G401 (cell line): Measurements from ENCODE around the gene APH1B. TPM values are rescaled to one million over a fixed set of nuclear protein-coding genes. Genes with fewer than 3 reads are reported as not detected.
"Not testable (repeated sequence)": the region's sequence is repeated elsewhere in the genome, so short reads cannot be mapped to it uniquely, and the experiment has no call there.

Experiments
- DNase-seq: peaks from one replicate; pipeline ENCODE4 v3.0.0-alpha.2; 2015; ENCODE audit warnings: low spot score
- in situ Hi-C: cut with HindIII; loops from 2 replicates; pipeline ENCODE4 v1.10.0; 2016; ENCODE audit warnings: low sequenced_read_pairs, mixed read lengths
- total RNA-seq: library from RNA; depleted of rRNA; stranded (reverse); fragments of >200 nt; shearing (Covaris generic); gene quantifications from 2 replicates; pipeline ENCODE4 v1.2.3, GENCODE V29; 2014

APH1B gene
- total RNA-seq, 1 experiment from 2014 or later = 7.4 TPM

DNA sequence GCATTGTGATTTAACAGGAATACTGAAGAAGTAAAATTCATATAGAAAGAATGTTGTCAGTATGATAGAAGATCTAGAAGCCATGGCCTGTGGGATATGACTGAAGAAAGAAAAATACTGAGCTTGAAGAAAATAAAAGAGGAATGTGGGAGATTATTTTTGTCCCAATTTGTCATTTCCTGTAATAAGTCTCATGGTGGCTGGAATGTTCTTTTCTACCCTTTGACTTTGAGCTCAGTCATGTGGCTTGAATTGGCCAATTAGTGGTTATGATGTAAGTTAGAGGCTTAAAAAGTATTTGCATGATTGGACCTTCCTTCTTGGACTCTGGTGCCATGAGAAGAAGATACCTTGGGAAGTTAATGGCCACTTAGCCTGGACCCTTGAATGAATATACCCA, 14.1 kb downstream of the APH1B start:
- no peak for DNase-seq
- in situ Hi-C loops = no loop called here

- in situ Hi-C loops = no loop called here
- no peak for DNase-seq
Observed at GRCh38 chr15:63292241-63292640, 14.8 kb downstream of the APH1B start.

GRCh38 chr15:63292771-63293170, 15.4 kb downstream of the APH1B start:
- in situ Hi-C loops = no loop called here
- DNase-seq = no peak

DNA sequence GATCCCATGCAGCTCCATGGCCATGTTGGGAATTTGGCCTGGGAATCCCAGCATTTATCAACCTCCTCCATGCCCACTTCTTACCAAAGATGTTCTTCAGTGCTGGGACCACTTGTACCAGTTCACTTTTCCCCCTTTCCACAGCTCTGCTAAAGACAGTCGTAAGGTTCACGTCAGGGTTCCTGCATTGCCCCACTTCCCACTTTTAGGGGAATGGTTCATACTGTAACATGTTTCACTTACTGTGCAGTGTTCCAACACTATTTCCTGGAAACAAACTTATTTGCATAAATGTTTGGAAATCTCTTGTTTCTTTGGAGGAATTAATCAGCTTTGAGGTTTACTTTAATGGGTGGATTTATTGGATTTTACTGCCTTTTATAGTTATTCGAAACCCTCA, 17.0 kb downstream of the APH1B start:
- in situ Hi-C loops = no loop called here
- no peak for DNase-seq

DNA sequence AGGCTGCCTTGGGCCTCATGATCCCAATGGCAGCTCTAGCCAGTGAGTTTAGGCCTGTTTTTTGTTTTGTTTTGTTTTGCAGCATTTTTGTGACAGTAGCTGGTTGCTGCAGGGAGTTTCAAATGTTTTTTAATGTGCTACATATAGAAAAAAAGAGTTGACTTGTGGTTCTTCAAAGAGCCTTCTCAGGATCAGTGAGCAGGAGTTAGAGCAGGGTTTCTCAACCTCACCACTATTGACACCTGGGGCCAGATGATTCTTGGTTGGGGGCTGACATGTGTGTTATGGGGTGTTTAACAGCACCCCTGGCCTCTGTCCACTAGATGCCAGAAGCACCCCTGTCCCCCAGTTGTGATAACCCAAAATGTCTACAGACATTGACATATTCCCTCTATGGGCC, 17.9 kb downstream of the APH1B start:
- in situ Hi-C loops = no loop called here
- no peak for DNase-seq

DNA sequence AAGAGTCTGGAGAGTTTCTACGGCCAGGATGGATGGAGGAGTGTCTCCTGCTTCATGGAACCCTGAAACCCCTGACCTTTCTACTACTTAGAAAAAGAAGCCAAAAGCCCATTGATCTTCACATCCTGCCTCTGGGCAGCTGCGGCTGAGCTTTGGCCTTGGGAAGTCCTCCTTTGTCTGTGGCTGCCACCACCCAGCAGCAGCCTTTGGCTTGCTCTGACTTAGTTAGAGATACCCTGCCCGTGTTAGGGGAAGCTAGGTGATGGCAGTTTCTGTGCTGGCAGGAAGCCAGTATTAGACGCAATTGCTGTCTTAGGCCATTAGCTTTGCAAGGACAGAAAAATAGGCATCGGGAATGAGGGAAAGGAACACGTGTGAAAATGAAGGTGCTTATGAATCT, 18.8 kb downstream of the APH1B start:
- DNase-seq = peak; percentile 44
- in situ Hi-C loops = no loop called here

- in situ Hi-C loops = no loop called here
- DNase-seq = no peak
Observed at GRCh38 chr15:63299943-63300575, 22.7 kb downstream of the APH1B start.

DNA sequence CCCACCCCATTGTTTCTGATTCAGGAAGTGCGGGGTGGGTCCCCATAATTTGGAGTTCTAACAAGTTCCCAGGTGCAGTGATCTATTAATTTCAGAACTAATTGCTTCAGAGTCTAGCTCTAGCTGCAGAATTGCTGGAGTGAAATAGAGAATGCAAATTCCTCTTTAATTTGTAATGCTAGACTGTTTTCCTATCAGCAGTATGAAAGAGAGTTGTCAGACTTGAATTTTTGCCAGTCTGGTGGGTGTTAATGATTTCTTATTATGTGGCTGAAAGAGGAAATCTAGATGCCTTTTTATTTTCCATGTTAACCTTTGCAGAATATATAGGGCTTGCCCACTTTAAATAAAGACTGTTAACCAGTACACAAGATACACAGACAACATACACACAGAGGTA, 23.7 kb downstream of the APH1B start:
- DNase-seq = no peak
- in situ Hi-C loops = no loop called here

- in situ Hi-C loops = no loop called here
Observed at GRCh38 chr15:63305260-63305659, 27.9 kb downstream of the APH1B start.

DNA sequence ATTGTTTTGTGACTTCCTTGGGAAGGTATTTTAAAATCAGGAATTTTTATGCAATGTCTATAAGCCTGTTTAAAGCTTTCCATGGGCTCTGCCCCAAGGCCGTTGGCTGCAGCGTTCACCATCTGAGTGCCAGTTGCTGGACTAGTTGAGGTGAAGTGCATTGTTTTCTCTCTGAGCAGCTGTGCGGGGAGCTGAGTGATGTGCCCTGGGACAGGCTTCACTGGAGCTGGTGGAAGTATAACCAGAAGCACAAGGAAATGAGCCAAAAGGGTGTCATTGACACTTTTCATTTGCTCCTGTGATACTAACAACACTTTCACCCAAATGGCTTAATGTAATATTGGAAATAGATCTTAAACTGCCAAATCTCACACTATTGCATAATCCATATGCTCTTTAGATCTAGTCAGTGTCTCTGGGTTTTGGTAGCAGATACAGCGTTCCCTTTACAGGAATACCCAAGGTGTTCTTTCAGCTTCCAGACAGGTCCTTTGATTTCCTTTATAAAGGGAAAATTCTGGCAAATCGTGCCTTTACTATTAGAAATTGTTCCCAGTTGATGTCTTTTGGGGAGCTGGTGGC, 29.2 kb downstream of the APH1B start:
- in situ Hi-C loops = no loop called here
- no peak for DNase-seq

More at GRCh38 chr15:63305260-63305659, 27.9 kb downstream of the APH1B start:
- DNase-seq = no peak

DNA sequence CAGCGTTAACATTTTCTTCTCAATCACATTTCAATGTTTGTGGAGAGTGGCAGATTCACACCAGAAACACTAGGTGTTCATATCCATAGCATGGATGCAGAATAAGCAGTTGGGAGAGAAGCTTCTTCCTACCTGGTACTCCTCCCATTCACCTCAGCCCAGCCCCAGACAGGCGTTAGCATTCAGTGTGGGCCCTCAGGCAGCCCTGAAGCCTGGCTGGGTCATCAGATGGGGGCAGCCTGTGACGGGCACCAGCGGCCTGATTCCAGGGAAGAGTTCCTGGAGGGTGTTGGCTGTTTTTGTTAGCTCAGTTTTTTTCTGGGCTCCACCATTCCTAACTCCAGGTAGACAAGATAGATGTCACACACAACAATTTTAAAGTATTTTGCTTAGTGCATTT, 31.1 kb downstream of the APH1B start:
- in situ Hi-C loops = no loop called here
- DNase-seq = no peak

- in situ Hi-C loops = no loop called here
- no peak for DNase-seq
Observed at GRCh38 chr15:63308947-63309346, 31.5 kb downstream of the APH1B start.

- in situ Hi-C loops = no loop called here
- no peak for DNase-seq
Observed at GRCh38 chr15:63310646-63311045, 33.2 kb downstream of the APH1B start.

- DNase-seq = no peak
- in situ Hi-C loops = no loop called here
Observed at GRCh38 chr15:63312286-63312685, 34.9 kb downstream of the APH1B start.

DNA sequence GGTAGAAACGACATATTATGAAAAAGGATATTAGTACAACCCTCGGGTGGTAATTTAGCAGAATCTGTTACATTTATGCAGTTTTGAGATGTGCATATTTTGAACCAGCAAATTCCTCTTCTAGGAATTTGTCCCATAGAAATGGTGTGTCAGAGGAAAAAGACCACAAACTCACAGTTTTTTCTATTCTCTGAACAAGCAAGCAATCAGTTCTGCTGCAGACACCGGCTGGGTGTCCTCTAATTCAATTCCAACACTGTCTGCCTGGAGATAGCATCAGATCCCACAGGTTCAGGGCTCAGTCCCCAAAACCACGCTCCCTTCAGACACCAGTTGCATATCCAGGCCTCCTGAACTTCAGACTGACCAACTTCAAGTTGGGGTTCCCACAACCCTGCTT, 36.4 kb downstream of the APH1B start:
- in situ Hi-C loops = no loop called here
- no peak for DNase-seq

GRCh38 chr15:63314409-63314808, 37.0 kb downstream of the APH1B start:
- no peak for DNase-seq

DNA sequence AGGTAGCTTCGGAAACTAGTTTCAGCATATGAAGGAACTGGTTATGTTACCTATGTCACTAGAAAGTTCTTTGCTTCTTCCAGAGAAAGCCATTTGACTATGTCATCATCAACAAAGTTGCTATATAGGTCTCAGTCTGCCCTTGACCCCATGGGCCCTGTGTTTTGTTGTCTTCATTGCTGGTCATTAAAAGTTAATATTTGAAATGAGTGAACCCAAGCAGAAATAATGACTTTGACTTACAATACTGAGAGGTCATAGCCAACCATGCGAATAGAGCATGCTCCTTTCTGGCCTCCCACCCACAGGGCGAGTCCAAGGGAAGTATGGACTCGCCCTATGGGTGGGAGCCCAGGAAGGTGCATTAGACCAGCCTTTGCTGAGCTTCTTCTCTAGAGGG, 40.9 kb downstream of the APH1B start:
- in situ Hi-C loops = no loop called here
- DNase-seq = no peak

More at GRCh38 chr15:63314409-63314808, 37.0 kb downstream of the APH1B start:
- in situ Hi-C loops = no loop called here

DNA sequence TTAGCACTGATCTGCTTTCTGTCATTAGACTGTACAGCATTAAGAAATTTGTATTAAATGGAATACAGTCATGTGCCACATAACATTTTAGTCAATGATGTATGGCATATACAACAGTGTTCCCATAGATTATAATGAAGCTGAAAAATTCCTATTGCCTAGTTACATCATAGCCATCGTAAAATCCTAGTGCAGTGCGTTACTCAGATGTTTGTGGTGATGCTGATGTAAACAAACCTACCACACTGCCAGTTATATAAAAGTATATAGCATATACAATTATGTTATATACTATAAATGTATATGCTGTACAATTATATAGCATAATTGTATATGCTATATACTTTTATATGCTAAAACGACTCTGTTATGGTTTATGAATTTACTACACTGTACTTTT, 41.7 kb downstream of the APH1B start:
- in situ Hi-C loops = no loop called here
- DNase-seq = no peak

- DNase-seq, in situ Hi-C loops: not testable (repeated sequence)
Observed at GRCh38 chr15:63320446-63320845, 43.0 kb downstream of the APH1B start.

GRCh38 chr15:63320981-63321380, 43.6 kb downstream of the APH1B start:
- in situ Hi-C loops, DNase-seq: not testable (repeated sequence)

- in situ Hi-C loops = no loop called here
- no peak for DNase-seq
Observed at GRCh38 chr15:63321462-63321861, 44.1 kb downstream of the APH1B start.
